A673 (cell line): ENCODE measurements around the gene ATP11C. TPM values are rescaled to one million over a fixed set of nuclear protein-coding genes. Genes with fewer than 3 reads are reported as not detected.

Source experiments
- BruUV-seq: library from RNA; stranded (reverse); fragments of 400-500 nt; replicated peaks from 2 replicates; lab custom pipeline; 2021; lab: Mats Ljungman, UMichigan
- CTCF ChIA-PET: fragments of 300-600 bp; sonication (Branson Sonifier 250); formaldehyde crosslinking; loops from one replicate; lab custom pipeline; 2022; ENCODE audit warnings: antibody characterized with exemption; lab: Charles Lee
- POLR2A ChIA-PET: fragments of 300-600 bp; sonication (Branson Sonifier 250); formaldehyde crosslinking; loops from one replicate; lab custom pipeline; 2022; ENCODE audit warnings: antibody characterized with exemption; ENCODE audit not compliant: low non-redundant PET; lab: Charles Lee
- DNase-seq: peaks from one replicate; pipeline ENCODE4 v3.0.0-alpha.2; 2015; ENCODE audit warnings: low spot score
- H3K27ac ChIP-seq: fragments of 200-600 bp; sonication (generic); 2 replicates; pipeline ENCODE4 v1.5.1; 2016; ENCODE audit warnings: mixed run types, low read depth, mild to moderate bottlenecking, mixed read lengths, antibody characterized with exemption, low read length; ENCODE audit not compliant: poor library complexity, severe bottlenecking
- H3K27me3 ChIP-seq: fragments of 200-600 bp; sonication (generic); replicated peaks from 2 replicates; pipeline ENCODE4 v1.6.1; 2017; ENCODE audit warnings: mixed run types, low read depth, mild to moderate bottlenecking, mixed read lengths, antibody characterized with exemption, low read length; ENCODE audit not compliant: insufficient read depth, poor library complexity
- H3K36me3 ChIP-seq: fragments of 200-600 bp; sonication (generic); 2 replicates; pipeline ENCODE4 v1.6.1; 2016; ENCODE audit warnings: mixed run types, mild to moderate bottlenecking, mixed read lengths, antibody characterized with exemption, low read length; ENCODE audit not compliant: insufficient read depth, poor library complexity, severe bottlenecking
- H3K4me1 ChIP-seq: fragments of 200-600 bp; sonication (generic); 2 replicates; pipeline ENCODE4 v1.6.1; 2017; ENCODE audit warnings: mixed run types, mild to moderate bottlenecking, mixed read lengths, antibody characterized with exemption, low read length; ENCODE audit not compliant: insufficient read depth, poor library complexity, severe bottlenecking
- H3K4me3 ChIP-seq: fragments of 200-600 bp; sonication (generic); 2 replicates; pipeline ENCODE4 v1.5.1; 2016; ENCODE audit warnings: low read depth, mixed run types, mild to moderate bottlenecking, mixed read lengths, low read length; ENCODE audit not compliant: poor library complexity, severe bottlenecking
- H3K9me3 ChIP-seq: fragments of 200-600 bp; sonication (generic); 2 replicates; pipeline ENCODE4 v1.6.1; 2016; ENCODE audit warnings: mixed run types, low read depth, mild to moderate bottlenecking, mixed read lengths, antibody characterized with exemption, low read length; ENCODE audit not compliant: poor library complexity, severe bottlenecking
- CTCF ChIP-seq: fragments of 300-800, 200-600 bp; sonication (generic); conservative IDR thresholded peaks from 2 replicates; pipeline ENCODE4 v1.5.1; 2017; ENCODE audit warnings: low read depth, mild to moderate bottlenecking, antibody characterized with exemption, low read length, moderate library complexity, mixed read lengths
- EZH2 ChIP-seq: fragments of 200-600 bp; sonication (generic); IDR thresholded peaks from 2 replicates; pipeline ENCODE4 v1.6.1; 2017; ENCODE audit warnings: borderline replicate concordance, low read depth, mild to moderate bottlenecking, mixed read lengths, antibody characterized with exemption, low read length; ENCODE audit not compliant: poor library complexity, severe bottlenecking
- intact Hi-C: fragments of 100-400 bp; cut with micrococcal nuclease; formaldehyde crosslinking; loops from one replicate; pipeline ENCODE4 v1.10.0; 2022; ENCODE audit not compliant: unreplicated experiment
- total RNA-seq: library from RNA; stranded (reverse); gene quantifications from 2 replicates; pipeline ENCODE4 v1.2.3, GENCODE V29; 2021

The ATP11C gene
- total RNA-seq, 1 experiment from 2014 or later, result 93.1 TPM

GRCh38 chrX:139909712-139910111 is 23.1 kb downstream of the ATP11C start:
- intact Hi-C loops, result no loop called here
- H3K4me1 ChIP-seq, result no peaks in the 10 kb centered on the region
- ChIA-PET POLR2A (no interaction called here), CTCF (no interaction called here)
- H3K4me3 ChIP-seq, result no peak overlapping the region
- H3K9me3 ChIP-seq, result no peaks in the 10 kb centered on the region
- H3K27ac ChIP-seq, result no peak overlapping the region
- H3K36me3 ChIP-seq, result no peaks in the 10 kb centered on the region
- DNase-seq, result no peak
- no TSS peak for BruUV-seq
- TF ChIP-seq EZH2 (no peak), CTCF (no peak)
- H3K27me3 ChIP-seq, result no peaks in the 10 kb centered on the region

- no TSS peak for BruUV-seq
- DNase-seq, result no peak
- no peaks in the 10 kb centered on the region for H3K9me3 ChIP-seq
- H3K27ac ChIP-seq, result no peak overlapping the region
- no peaks in the 10 kb centered on the region for H3K27me3 ChIP-seq
- ChIA-PET POLR2A (no interaction called here), CTCF (no interaction called here)
- intact Hi-C loops, result no loop called here
- H3K36me3 ChIP-seq, result no peaks in the 10 kb centered on the region
- no peaks in the 10 kb centered on the region for H3K4me1 ChIP-seq
- TF ChIP-seq CTCF (no peak), EZH2 (no peak)
- no peak overlapping the region for H3K4me3 ChIP-seq
Measured at GRCh38 chrX:139907078-139907477, 25.8 kb downstream of the ATP11C start.

GRCh38 chrX:139905743-139906142 is 27.1 kb downstream of the ATP11C start:
- H3K27me3 ChIP-seq, result no peaks in the 10 kb centered on the region
- H3K4me1 ChIP-seq, result no peaks in the 10 kb centered on the region
- POLR2A ChIA-PET, result no interaction called here
- intact Hi-C loops, result no loop called here
- DNase-seq, result no peak
- TF ChIP-seq CTCF (no peak), EZH2 (no peak)
- no TSS peak for BruUV-seq
- H3K4me3 ChIP-seq, result no peak overlapping the region
- no peak overlapping the region for H3K27ac ChIP-seq
- no peaks in the 10 kb centered on the region for H3K36me3 ChIP-seq
- no peaks in the 10 kb centered on the region for H3K9me3 ChIP-seq
- CTCF ChIA-PET, result interaction anchor here (0.7 kb wide), 1 partner anchor 26 kb away, joined by 3 read pairs; no protein-coding TSS in a partner anchor
